Uterus (tissue), 2 donors: ENCODE results near the gene ALG14.

Experiments
- CTCF ChIP-seq, 4 experiments: fragments of 200-600 bp in 2 of 4; fragments of 450-650 bp in 2 of 4; sonication (generic) in 2 of 4; IDR thresholded peaks; one replicate each; pipeline ENCODE4 v1.5.1; 2016 to 2019; ENCODE audit warnings: antibody characterized with exemption in 4 of 4, mild to moderate bottlenecking in 2 of 4, moderate library complexity in 1 of 4
- POLR2A ChIP-seq, 2 donors: fragments of 450-650 bp; IDR thresholded peaks; one replicate each; pipeline ENCODE4 v1.6.1; 2016; ENCODE audit warnings: antibody characterized with exemption in 2 of 2, mild to moderate bottlenecking in 1 of 2, moderate library complexity in 1 of 2

- TF ChIP-seq CTCF (IDR thresholded peaks at IDR 0.05) (no peak), POLR2A (IDR thresholded peaks at IDR 0.05) (no peak)
These were observed 98.5 kb downstream of the ALG14 start for GRCh38 chr1:94974241-94974640.
